Fibroblast of skin of right biceps (primary cell): ENCODE measurements around the gene PDSS2.

Source experiments
- DNase-seq: peaks from one replicate; pipeline ENCODE4 v3.0.0-alpha.2; 2013

Gene PDSS2

GRCh38 chr6:107357842-107358241, 101.5 kb downstream of the PDSS2 start:
- no peak for DNase-seq

DNA sequence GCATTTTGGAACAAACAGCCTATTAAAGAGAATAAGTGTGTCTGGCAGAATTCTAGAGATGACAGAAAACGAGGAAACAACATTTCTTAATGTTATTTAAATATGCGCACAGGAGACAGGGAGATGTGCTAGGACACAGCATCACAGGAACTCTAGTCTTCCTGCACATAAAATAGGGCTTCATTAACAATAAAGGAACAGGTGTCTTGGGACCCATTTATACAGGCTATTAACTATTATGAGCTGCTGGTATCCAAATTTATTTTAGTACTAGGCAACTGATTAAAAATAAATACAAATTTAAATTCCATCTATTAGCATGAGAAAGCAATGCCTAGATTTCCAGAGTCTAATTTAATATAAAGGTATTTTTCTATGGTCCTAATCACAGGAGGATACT, 102.3 kb downstream of the PDSS2 start:
- DNase-seq = no peak

DNA sequence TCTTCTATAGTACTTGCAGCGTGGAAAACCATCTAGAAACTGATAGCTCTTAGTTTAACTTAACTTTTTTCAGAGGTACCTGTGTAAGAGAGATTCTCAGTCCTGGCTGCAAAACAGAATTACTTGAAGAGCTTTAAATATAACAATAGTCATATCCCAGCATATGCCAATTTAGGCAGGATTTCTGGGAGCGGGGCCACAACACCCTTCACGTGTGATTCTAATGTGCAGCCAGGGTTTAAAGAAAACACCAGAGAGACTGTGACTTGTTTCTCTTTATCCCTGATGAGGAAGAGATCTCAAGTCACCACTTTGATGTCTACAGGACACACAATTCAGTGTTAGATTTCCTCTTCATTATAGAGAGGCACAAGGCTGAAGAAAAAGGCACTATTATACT, 103.7 kb downstream of the PDSS2 start:
- DNase-seq = no peak

GRCh38 chr6:107354451-107354850, 104.9 kb downstream of the PDSS2 start:
- DNase-seq = no peak

GRCh38 chr6:107353773-107354382, 105.5 kb downstream of the PDSS2 start:
- no peak for DNase-seq

- no peak for DNase-seq
These were observed 111.1 kb downstream of the PDSS2 start for GRCh38 chr6:107348224-107348623.

GRCh38 chr6:107345393-107345792, 114.0 kb downstream of the PDSS2 start:
- no peak for DNase-seq

DNA sequence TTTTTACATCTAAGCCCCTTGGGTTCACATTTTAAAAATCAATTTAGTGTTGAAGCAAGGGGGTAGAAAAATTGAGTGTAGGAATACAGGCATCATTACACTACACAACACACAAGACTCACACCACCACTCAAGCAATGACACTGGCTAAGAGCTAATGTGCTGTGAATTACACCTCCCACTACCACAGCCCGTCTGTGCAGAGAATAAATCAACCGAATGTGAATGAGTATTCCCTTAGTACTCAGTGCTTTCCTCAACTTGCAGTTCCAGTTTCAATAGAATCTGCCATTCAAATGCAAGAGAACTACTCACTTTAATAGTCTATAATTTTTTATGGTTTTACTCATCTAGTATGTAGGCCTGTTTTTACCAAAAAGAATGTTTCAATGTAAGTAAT, 114.4 kb downstream of the PDSS2 start:
- no peak for DNase-seq

DNA sequence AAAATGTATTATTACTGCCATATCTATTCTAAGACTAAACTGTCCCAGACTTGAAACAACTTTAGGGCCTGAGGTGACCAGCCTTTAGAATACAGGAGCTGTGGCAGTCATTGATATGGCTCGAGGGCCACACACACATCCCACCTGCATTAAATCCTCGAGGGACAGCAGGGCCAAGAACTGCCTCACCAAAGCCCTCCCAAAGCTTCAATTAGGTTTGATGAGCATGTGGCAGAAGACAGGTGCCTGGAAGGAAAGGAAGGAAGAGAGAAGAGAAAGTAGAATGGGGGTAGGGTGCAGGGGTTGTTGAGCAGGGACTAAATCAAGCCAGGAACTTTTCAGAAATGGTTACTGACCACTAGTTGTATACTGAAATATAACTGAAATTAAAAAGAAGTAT, 115.0 kb downstream of the PDSS2 start:
- no peak for DNase-seq

GRCh38 chr6:107342144-107342543, 117.2 kb downstream of the PDSS2 start:
- DNase-seq = no peak

DNA sequence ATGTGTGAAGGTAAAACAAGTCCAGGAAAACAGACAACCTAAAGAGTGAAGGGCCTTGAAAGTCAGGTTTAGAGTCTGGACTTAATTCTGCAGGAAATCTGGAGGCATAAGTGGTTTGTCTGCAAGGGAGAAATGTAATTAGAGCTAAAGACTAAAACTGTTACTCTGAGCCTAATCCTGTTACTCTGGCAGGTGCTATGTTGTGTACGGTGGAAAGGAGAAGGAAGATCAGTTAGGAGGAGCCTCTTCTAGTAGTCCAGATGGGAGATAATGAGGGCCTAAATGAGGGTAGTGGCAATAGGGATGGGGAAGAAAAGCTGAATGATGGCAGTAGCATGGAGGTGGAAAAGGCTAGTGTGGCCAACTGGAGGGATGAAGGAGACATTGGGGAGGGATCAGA, 118.5 kb downstream of the PDSS2 start:
- DNase-seq = no peak

GRCh38 chr6:107337191-107337741, 122.1 kb downstream of the PDSS2 start:
- no peak for DNase-seq

- no peak for DNase-seq
These were observed 125.3 kb downstream of the PDSS2 start for GRCh38 chr6:107334026-107334425.

- no peak for DNase-seq
These were observed 125.9 kb downstream of the PDSS2 start for GRCh38 chr6:107333491-107333890.

DNA sequence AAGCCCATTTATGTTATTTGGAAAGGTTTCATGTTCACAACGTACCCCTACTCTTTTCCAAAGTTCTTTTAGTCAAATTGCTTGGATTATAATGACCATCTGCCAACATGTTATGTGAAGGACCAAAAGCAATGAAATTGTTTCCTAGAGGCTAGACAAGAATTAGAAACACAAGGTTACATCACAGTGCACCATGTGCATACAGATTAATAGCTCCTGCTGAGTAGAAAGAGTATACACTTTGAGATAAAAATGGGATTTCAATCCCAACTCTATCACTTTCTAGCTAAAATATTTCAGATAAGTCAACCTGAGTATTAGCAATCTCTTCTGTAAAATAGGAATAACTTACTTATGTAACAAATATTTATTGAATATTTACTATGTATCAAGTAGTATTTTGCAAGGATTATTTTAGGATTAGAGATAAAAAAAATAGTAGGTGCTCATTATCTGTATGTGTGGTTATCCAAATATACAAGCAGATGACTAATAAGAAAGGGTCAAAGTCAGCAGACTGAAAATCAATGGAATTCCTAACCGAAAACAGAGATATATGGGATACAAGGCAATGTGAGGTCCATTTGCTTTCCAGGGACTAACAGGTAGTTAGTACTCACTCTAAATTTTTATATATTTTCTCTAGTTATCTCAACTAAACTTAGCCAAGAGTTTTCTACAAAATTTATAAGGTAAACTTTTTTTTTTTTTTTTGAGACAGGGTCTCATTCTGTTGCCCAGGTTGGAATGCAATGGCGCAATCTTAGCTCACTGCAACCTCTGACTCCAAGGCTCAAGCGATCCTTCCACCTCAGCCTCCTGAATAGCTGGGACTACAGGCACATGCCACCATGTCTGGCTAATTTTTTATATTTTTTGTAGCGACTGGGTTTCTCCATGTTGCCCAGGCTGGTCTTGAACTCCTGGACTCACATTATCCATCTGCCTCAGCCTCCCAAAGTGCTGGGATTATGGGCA, 127.7 kb downstream of the PDSS2 start:
- DNase-seq = no peak

DNA sequence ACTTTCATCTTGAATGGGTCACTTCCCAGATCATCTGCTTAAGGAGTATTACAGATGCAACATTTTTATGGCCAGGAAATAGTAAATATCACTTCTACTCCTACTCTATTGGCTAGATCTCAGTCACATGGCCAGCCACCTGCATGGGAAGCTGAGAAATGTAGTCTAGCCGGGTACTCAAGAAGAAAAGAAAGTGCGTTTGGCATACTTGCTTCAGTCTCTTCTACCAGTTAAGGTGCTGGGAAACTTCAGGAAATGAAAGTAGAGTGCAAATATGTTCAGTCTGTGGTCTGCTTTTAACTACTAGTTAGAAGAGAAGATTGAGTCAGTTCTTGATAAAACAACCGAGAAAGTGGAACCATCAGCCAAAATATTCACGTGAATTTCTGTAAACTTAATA, 129.2 kb downstream of the PDSS2 start:
- DNase-seq = no peak

DNA sequence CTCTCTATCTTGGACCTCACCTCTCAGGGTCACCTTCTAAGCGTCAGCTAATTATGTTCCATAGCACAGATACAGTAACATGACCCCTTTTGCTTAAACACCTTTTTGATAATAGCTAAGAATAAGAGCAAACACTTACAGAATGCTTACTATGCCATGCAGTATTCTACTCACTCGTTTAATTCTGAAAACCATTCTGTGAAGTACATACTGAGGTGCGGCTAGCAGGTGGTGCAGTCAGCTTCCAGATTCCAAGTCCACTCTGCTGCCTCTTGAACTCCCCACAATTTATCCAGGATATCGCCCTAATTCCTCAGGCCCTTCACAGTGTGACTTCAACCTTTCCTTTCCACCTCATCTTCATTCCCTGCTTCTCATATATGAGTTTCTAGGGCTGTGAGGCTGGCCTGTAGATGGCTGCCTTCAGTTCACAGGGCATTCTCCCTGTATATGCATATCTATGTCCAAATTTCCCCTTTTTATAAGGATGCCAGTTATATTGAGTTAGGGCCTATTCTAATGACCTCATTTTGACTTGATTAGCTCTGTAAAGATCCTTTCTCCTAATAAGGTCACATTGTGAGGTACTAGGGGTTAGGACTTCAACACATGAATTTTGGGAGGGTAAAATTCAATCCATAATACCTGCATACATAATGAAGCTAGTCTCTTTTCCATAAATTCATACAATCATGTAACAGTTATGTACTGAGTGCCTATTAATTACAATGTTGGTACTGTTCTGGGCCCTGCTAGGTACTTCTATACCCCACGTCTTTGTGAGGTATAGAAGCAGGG, 130.1 kb downstream of the PDSS2 start:
- no peak for DNase-seq

DNA sequence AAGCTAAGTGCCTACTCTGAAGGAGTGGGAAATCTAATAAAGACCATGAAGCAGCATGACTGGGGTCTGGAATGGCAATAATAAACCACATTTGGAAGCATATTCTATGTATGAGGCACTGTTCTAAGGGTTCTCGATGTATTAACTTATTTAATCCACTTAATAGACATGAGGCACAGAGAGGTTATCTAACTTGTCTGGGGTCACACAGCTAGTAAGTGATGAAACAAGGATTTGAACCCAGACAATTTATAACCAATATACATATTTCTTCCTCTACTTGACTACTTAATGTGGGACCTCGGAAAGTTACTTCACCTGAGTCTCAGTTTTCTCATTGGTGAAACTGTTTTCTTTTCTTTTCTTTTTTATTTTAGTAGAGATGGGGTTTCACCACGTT, 131.3 kb downstream of the PDSS2 start:
- no peak for DNase-seq

GRCh38 chr6:107323133-107323785, 136.1 kb downstream of the PDSS2 start:
- peak; percentile 8 for DNase-seq

DNA sequence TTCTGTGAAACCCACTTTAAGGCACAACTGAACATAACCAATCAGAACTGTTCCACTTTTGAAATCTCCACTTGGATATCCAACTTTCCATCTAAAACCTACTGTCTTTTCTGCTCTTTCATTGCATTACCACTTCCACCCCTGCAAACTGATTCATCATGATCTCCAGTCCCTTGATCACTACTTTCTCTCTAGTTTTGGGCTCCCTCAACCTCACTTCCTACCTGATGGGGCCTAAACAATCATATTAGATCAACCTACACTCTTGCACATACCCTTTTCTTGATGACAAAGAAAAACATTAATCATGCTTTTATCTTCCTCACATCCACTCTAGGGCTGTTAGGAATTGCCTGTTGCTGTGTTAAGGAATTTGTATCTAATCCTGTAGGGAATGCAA, 137.6 kb downstream of the PDSS2 start:
- DNase-seq = peak; percentile 4

DNA sequence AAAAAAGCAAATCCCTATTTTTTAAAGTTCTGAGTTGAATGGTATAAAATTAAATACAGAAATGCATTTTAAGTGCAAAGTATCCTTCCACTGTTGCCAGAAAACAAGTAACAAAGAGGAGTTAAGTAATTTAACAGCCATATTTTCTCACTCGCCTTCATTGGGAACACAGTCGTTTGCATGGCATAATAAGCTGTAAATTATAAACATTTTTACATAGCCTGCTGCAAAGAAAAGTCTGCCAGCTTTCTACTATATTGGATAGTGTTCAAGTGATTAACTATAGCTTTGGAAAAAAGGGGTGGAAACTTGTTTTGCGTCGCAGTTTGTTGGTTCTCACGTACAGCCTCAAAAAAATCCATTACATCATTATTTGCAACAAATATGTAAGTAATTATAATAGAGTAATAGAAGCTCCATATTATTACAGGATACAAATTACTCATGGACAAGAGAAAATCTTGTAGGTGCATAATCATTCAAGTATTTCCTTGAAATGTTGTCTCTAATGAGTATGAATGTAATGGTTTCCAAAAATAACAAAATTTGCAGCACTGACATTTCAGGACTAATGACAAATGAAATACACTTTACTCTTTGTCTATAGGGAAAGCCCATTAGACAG, 139.3 kb downstream of the PDSS2 start:
- peak; percentile 75 for DNase-seq

DNA sequence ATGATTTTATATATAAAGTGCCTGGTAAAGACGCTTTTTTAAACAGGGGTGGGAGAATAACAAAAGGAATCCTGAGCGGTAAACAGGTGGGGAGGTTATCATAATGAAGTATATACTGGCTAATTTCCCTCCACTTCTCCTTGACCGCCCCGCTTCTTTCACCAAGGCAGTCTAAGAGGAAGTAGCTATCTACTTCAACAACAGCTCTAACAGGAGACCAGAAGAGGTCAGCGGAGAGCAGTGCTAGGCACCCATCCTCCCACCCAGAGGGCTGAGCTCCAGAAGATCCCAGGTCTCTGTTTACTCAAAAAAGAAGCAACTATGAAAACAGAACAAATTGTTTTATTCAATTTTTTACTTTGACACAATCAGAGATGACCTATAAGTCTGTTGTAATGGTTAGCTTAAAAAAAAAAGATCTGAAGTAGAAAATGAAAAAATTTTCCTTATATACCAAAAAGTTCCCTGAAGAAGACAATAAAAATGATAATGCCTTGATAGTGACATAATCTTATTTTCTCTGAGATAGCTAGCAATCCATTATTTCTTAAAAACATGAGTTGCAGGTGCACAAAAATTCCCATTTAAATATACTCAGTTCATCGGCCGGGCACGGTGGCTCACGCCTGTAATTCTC, 141.1 kb downstream of the PDSS2 start:
- DNase-seq = peak; percentile 58
